GM23338 (cell line): ENCODE data around the gene SHISA9.

Experiments used
- CTCF ChIP-seq, 2 experiments: fragments of 200-600 bp in 1 of 2; sonication (generic) in 1 of 2; conservative IDR thresholded peaks; 2 replicates each; pipeline versions ENCODE4 v1.5.1 to v1.6.1; 2016 to 2017; ENCODE audit warnings: antibody characterized with exemption in 2 of 2, low read depth in 2 of 2, mild to moderate bottlenecking in 2 of 2, moderate library complexity in 1 of 2
- ETS1 ChIP-seq: IDR thresholded peaks from 2 replicates; pipeline ENCODE4 v1.6.1; 2016; ENCODE audit warnings: antibody characterized with exemption
- EZH2 ChIP-seq: fragments of 200-600 bp; sonication (generic); IDR thresholded peaks from one replicate; pipeline ENCODE4 v1.8.0; 2017; ENCODE audit warnings: antibody characterized with exemption, mild to moderate bottlenecking, low read depth; ENCODE audit not compliant: unreplicated experiment
- EZH2phosphoT487 ChIP-seq: fragments of 200-600 bp; sonication (generic); IDR thresholded peaks from one replicate; pipeline ENCODE4 v1.8.1; 2018; ENCODE audit warnings: antibody characterized with exemption; ENCODE audit not compliant: unreplicated experiment
- NANOG ChIP-seq: IDR thresholded peaks from 2 replicates; pipeline ENCODE4 v1.6.1; 2016; ENCODE audit warnings: antibody characterized with exemption, borderline replicate concordance
- POLR2AphosphoS5 ChIP-seq: IDR thresholded peaks from 2 replicates; pipeline ENCODE4 v1.6.1; 2016; ENCODE audit warnings: antibody characterized with exemption, low read depth
- REST ChIP-seq: IDR thresholded peaks from one replicate; pipeline ENCODE4 v1.6.1; 2018; ENCODE audit warnings: antibody characterized with exemption; ENCODE audit not compliant: unreplicated experiment
- ZNF114 ChIP-seq: fragments of 250-450 bp; sonication (Bioruptor Pico); IDR thresholded peaks from 2 replicates; pipeline ENCODE4 v1.5.0; 2020; ENCODE audit warnings: mild to moderate bottlenecking, moderate library complexity
- ZNF462 ChIP-seq: fragments of 250-450 bp; sonication (Bioruptor Pico); IDR thresholded peaks from 2 replicates; pipeline ENCODE4 v1.5.0; 2020; ENCODE audit warnings: mild to moderate bottlenecking, moderate library complexity

GRCh38 chr16:13118091-13118490 lies 216.7 kb downstream of the SHISA9 start:
- TF ChIP-seq CTCF (conservative IDR thresholded peaks at IDR 0.05; ENCODE audit: low read depth in 2 of 2) (no peak), POLR2AphosphoS5 (no peak), REST (no peak), EZH2 (no peak), ZNF114 (CRISPR knock-in tag) (no peak), EZH2phosphoT487 (no peak), ZNF462 (CRISPR knock-in tag) (no peak), ETS1 (no peak), NANOG (no peak)
